ENCODE data around the gene PGA3.
"Not testable (repeated sequence)": the region's sequence is repeated elsewhere in the genome, so short reads cannot be mapped to it uniquely, and the experiment has no call there.

PGA3 gene

DNA sequence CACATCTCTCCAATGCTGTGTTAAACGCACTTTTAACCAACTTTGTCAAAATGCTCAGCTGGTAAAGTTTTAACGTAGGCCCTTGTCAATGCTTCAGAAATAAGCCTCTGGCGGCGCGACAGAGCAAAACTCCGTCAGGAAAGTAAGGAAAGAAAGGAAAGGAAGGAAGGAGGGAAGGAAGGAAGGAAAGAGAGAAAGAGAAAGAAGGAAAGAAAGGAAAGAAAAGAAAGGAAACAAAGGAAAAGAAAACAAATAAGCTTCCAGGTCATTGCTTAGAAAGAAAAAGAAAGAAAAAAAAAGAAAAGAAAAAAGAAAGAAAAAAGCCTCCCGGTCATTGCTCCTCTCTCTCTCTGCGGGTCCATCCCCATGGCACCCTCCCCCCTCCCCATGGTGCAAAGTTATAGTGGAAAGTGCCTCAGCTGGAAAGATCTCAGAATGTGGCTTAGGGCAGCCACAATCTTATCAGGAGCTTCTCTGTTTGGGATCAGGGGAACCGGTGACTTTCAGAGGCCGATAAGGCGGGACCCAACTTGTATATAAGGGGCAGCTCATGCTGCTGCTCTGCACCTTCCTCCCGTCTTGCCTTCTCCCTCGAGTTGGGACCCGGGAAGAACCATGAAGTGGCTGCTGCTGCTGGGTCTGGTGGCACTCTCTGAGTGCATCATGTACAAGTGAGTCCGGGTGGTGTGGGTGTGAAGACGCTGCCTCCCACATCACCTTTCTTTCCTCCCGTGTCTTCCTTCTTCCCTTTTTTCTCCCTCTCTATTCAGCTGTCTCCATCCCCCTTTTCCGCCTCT, at the start of gene PGA3:
PGA3 (plus strand) TSS at position 566 of the 797 bp plus-strand sequence; CDS start at position 616, 50 bp downstream.
- not testable (repeated sequence) for FAIRE-seq; DNase-seq (ENCODE audit: insufficient read length, low spot score)

GRCh38 chr11:61153593-61154095, 49.7 kb upstream of the PGA3 start:
- DNase-seq (ENCODE audit: insufficient read length, low spot score): no peak
- FAIRE-seq: no peak

- FAIRE-seq: no peak
- DNase-seq (ENCODE audit: insufficient read length, low spot score): no peak
These were observed 48.8 kb upstream of the PGA3 start for GRCh38 chr11:61154528-61154927.

- DNase-seq (ENCODE audit: insufficient read length, low spot score) (no peak), FAIRE-seq (no peak)
These were observed 48.0 kb upstream of the PGA3 start for GRCh38 chr11:61155312-61155711.

- FAIRE-seq: no peak
- no peak for DNase-seq (ENCODE audit: insufficient read length, low spot score)
These were observed 47.6 kb upstream of the PGA3 start for GRCh38 chr11:61155741-61156140.

GRCh38 chr11:61157743-61158142, 45.6 kb upstream of the PGA3 start:
- no peak for DNase-seq (ENCODE audit: insufficient read length, low spot score)
- FAIRE-seq: no peak

DNA sequence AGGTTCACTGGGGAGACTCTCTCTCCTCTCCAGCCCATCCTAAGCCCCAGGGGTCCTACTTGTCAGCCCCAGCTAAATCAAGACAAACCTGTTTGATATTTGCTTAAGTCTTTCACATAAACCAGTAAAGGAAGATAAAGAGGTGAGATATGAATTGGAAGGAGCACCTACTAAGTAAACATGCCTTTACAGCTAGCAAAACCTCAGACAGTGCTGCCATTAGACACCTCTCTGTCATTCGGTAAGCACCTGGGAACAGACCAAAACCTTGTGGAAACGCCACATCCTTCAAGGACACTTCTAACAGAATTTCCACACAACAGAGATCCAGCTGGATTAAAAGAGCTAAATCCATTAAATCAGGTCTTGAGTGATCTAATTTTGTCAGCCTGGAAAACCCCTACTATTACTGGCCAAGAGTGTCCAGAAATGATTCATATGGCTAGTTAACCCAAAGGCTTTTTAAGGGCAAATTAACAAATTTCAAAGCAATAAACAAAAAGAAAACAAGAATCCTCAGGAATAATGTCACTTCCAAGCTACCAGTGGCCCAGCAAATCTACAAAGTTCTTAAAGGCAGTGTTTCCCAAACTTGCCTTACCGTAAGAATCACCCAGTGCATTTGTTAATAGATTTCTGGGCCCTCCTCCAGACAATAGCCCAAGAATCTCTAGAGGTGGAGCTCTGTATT, 44.5 kb upstream of the PGA3 start:
- FAIRE-seq (no peak), DNase-seq (ENCODE audit: insufficient read length, low spot score) (no peak)

DNA sequence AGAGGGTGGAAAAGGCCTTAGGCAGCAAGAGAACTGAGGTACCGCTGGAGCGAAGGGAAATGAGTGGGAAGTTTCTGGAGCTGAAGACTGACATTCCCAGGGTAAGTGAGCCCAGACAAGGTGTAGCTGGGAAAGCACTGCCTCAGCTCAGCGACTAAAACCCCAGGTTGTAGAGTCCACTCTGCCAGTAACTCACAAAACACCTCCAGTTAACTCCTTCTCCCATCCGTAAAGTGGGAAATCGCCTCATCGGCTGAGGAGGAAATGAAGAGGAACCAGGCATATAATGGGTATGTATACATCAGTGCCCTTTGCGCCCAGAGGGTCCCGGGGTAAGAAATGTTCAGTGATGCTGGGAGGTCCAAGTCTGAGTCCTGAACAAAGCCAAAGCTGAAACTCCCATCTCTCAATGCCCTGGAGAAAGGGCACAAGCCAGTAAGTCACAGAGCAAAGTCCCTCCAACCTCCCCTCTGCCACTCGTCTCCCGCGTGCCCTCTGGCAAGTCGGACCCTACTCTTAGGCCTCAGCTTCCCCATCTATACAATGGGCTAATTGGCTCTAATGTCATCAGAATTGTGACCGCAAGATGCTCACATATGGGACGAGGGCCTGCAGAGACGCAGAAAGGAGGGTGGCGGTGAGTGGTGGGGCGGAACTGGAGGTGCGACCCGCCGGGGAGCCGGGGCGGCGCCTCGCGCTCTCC, 42.7 kb upstream of the PGA3 start:
- no peak for FAIRE-seq
- DNase-seq (ENCODE audit: insufficient read length, low spot score): no peak

GRCh38 chr11:61161190-61162091, 41.9 kb upstream of the PGA3 start, which contains the start of gene VPS37C:
Gene VPS37C, minus strand, starts transcription at chr11:61161426. Its CDS starts 22,597 bp downstream, at chr11:61138829.
- peak; percentile 93 for DNase-seq (ENCODE audit: insufficient read length, low spot score)
- no peak for FAIRE-seq

GRCh38 chr11:61162092-61162941, 41.0 kb upstream of the PGA3 start:
- DNase-seq (ENCODE audit: insufficient read length, low spot score) (no peak), FAIRE-seq (no peak)

GRCh38 chr11:61163021-61163420, 40.3 kb upstream of the PGA3 start:
- DNase-seq (ENCODE audit: insufficient read length, low spot score): no peak
- no peak for FAIRE-seq

DNA sequence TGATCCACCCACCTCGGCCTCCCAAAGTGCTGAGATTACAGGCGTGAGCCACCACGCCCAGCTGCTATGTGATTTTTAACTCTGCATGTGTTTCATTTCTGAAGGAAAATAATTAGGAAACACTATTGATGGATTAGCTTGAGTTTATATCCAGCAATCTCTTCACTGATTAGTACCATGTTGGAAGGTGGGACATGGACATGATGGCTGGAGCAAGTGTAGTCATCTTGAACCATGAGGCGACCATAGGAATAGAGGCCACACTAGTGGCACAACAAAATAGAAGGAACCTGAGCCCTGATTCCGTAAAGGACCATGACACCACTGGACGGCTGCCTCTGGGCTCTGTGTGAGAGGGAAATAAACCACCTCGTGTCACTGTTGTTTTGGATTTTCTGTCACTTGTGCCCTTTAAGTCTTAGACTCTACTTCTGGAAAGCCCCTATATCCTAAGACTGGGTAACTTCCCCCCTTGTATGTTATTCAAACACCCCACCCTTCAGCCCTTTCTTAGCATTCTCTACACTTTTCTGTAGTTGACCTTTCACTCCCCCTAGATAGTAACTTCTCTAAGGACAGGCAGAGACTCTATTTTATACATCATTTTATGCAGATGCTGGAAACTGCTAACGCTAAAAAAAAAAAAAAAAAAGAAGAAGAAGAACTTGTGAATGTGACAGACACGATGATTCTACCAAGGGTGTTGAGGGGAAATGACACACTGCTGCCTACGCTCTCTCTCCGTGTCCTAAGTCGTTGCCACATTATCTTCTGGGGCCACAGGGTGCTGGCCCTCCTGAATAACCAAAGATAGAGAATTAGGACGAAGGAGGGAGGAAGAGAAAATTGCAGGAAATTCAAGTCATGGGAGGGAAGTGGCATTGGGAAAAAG, 39.4 kb upstream of the PGA3 start:
- no peak for DNase-seq (ENCODE audit: insufficient read length, low spot score)
- no peak for FAIRE-seq

GRCh38 chr11:61164606-61165424, 38.5 kb upstream of the PGA3 start:
- FAIRE-seq (no peak), DNase-seq (ENCODE audit: insufficient read length, low spot score) (no peak)

DNA sequence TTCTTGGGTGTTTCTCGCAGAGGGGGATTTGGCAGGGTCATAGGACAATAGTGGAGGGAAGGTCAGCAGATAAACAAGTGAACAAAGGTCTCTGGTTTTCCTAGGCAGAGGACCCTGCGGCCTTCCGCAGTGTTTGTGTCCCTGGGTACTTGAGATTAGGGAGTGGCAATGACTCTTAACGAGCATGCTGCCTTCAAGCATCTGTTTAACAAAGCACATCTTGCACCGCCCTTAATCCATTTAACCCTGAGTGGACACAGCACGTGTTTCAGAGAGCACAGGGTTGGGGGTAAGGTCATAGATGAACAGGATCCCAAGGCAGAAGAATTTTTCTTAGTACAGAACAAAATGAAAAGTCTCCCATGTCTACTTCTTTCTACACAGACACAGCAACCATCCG, 37.5 kb upstream of the PGA3 start:
- DNase-seq (ENCODE audit: insufficient read length, low spot score); FAIRE-seq: not testable (repeated sequence)

GRCh38 chr11:61166331-61166730, 37.0 kb upstream of the PGA3 start:
- not testable (repeated sequence) for DNase-seq (ENCODE audit: insufficient read length, low spot score); FAIRE-seq

- no peak for FAIRE-seq
- DNase-seq (ENCODE audit: insufficient read length, low spot score): no peak
These were observed 35.1 kb upstream of the PGA3 start for GRCh38 chr11:61168042-61168688.

- DNase-seq (ENCODE audit: insufficient read length, low spot score) (no peak), FAIRE-seq (no peak)
These were observed 34.5 kb upstream of the PGA3 start for GRCh38 chr11:61168800-61169199.

All from HTR-8/SVneo (cell line).